H1 (cell line): ENCODE results near the gene FAAH. TPM values are rescaled to one million over a fixed set of nuclear protein-coding genes. Genes with fewer than 3 reads are reported as not detected.

ENCODE experiments used
- POU5F1 ChIP-seq: IDR thresholded peaks from 2 replicates; pipeline ENCODE4 v1.6.1; 2011; ENCODE audit warnings: low read depth, mild to moderate bottlenecking, low read length, moderate library complexity
- SIRT6 ChIP-seq: IDR thresholded peaks from one replicate; pipeline ENCODE4 v1.7.1; 2012; ENCODE audit warnings: low read length, inconsistent platforms
- YY1 ChIP-seq: IDR thresholded peaks from 2 replicates; pipeline ENCODE4 v1.6.1; 2011; ENCODE audit warnings: low read depth, mild to moderate bottlenecking, low read length
- polyA plus RNA-seq, 7 experiments: library from polyadenylated mRNA; depleted of rRNA in 3 of 7; stranded (reverse) in 5 of 7; unstranded in 2 of 7; fragments of >200 nt in 5 of 7; fragments of 200-250 nt in 2 of 7; gene quantifications; 1 replicate in 5 of 7; 2 replicates in 1 of 7; 4 replicates in 1 of 7; pipeline versions ENCODE4 v1.2.1 to v1.2.3, GENCODE V29; 2011 to 2013; ENCODE audit warnings: missing spikeins in 2 of 7, mixed read lengths in 2 of 7
- total RNA-seq: library from RNA; stranded (reverse); fragmentation: NEBNext Ultra II Directional; extraction: Animal tissue kit (Norgen Biotek cat#: 25700); gene quantifications from 2 replicates; pipeline ENCODE4 v1.2.1, GENCODE V29; 2021

Gene FAAH
- total and polyA plus RNA-seq, 2 of the 8 experiments (the other 6 are each of a cell fraction or from before 2014, with no cell fraction given): 41.2 to 47.3 TPM

DNA sequence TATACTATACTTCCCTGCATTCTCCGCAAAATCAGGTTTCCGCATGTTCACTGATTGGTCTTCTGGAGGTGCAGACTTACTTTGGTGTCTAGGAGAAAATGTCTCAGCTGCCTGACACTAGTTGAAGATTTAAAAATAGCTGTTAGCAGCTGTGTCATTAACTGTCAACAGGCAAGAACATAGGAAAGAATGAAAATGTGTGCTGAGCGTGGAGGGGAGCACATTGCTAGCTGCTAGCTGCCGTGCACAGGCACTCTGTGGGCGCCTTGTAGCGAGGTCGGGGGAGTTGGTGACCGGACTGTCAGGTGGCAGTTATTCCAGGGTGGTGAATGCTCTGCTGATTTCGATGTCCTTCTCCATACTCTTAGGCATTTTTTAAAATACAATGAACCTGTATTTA is 5.2 kb downstream of the FAAH start (continued):
- TF ChIP-seq SIRT6: no peak
- no peak for TF ChIP-seq YY1
- no peak for TF ChIP-seq POU5F1
